Skin of body (tissue), 3 donors: ENCODE measurements around the gene STAB2. TPM values are rescaled to one million over a fixed set of nuclear protein-coding genes. Genes with fewer than 3 reads are reported as not detected.
"Not testable (repeated sequence)": the region's sequence is repeated elsewhere in the genome, so short reads cannot be mapped to it uniquely, and the experiment has no call there.

Experiments used
- DNase-seq: peaks from one replicate; lab custom pipeline; 2025; lab: John Stamatoyannopoulos, UW
- small RNA-seq: library from RNA; depleted of rRNA; stranded (forward); fragments of <200 nt; gene quantifications from one replicate; pipeline ENCODE3, GENCODE V24; 2014; ENCODE audit warnings: low replicate concordance
- total RNA-seq: library from RNA; depleted of rRNA; stranded (reverse); fragments of >200 nt; gene quantifications from one replicate; pipeline ENCODE4 v1.2.3, GENCODE V29; 2014

The STAB2 gene
- total RNA-seq, 1 donor from 2014 or later, result 6.3 TPM

DNA sequence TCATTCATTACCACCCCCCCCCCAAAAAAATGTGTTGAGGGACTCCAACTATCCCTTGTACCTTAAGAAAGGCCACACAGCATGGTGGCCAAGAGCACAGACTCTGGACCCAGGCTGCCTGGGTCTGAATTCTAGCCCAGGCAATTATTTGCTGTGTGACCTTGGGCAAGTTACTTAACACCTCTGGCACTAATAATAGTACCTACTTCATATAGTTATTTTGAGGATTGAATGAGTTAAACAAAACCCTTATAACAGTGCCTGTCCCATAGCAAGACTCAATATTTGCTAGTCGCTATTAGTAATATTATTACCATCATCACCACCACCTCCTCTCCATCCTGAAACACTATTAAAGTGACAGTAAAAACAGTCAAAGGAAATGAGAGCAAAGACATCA lies 216.8 kb downstream of the STAB2 start:
- DNase-seq, result no peak

DNA sequence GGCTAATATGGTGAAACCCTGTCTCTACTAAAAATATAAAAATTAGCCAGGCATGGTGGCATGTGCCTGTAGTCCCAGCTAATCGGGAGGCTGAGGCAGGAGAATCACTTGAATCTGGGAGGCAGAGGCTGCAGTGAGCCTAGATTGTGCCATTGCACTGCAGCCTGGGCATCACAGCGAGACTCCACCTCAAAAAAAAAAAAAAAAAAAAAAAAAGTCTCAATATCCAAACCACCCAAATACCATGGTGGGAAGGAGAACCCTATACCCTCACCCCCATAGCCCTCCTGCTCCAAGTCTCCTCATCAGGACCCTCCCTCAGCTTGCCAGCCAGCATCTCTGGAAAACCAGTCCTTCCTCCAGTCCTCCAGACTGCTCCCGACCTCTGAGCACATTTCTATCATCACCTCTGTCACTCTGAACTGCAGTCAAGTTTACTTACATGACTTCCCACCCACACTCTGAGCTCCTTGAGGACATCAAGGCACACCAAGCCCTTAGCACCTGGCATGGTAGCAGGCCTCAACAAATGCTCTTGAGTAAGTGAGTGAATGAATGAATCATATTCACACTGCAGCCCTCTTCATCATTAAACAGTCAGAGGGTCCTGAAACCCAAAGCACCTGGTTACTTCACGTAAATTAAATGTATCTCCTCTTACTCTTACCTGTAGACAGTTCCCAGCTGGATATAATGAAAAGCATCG lies 218.7 kb downstream of the STAB2 start:
- DNase-seq, result no peak

DNA sequence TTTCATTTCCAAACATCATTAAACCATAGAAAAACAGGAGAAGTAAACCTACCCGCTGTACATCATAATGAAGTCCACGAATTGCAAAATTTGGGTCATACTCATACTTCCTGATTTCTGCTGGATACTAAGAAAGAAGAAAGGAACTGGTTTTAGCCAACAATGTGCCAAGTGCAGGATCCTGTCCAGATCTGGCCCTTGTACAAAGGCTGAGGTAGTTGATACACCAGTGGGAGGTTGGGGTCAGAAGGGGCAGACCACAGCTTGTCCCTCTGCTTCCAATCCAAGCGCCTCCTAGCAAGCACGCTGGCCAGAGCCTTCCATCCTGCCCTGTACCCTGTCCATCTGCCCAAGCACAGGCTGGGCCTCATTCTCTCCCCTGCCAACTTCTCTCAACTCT lies 219.7 kb downstream of the STAB2 start:
- DNase-seq, result no peak

DNA sequence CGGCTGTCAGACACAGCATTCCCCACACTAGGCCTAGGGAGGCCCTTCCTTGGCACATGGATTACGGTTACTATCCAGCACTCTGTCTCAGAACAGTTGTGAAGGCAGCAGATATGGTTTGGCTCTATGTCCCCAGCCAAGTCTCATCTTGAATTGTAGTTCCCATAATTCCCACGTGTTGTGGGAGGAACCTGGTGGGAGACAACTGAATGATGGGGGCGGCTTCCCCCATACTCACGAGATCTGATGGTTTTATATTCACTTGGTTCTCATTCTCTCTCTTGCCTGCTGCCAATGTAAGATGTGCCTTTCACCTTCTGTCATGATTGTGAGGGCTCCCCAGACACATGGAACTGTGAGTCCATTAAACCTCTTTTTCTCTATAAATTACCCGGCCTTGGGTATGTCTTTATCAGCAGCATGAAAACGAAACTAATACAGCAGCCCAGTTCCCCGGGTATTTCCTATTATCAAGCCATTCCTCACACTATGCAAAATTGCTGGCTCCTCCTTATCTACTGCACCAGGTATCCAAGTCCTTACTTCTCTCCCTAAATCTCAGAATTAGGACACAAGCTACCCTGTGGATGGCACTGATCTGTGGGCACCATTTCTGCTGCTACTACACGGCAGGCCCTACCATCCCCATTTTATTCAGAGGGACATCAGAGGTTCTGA lies 220.6 kb downstream of the STAB2 start:
- no peak for DNase-seq

DNA sequence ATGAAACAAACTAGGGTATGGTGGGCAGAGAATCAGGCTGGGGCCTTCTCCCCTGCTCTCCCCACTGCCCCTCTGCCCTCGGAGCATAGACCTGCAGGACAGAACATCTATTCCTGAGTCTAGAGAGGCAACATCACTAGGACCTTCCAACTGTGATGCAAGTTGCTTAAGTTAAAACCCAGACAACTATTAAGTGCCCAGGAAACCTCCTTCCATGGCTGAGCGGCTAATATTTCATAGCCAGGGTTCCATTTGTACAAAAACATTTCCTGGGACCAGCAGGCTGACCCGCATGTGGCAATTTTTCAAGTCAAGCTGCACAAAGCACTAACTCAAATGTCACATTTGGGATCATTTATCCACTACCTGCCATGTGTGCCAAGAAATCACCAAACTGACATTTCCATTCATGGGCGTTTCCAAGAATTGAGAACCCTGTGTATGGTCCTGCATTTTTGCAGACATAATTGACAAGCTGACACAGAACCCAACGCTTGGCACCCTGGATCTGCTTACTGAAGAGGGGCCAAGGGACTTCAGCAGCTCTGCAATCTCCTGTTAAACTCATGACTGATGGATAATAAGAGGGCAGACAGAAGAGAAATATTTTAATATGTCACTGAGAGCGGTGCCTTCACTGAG lies 221.3 kb downstream of the STAB2 start:
- no peak for DNase-seq

DNA sequence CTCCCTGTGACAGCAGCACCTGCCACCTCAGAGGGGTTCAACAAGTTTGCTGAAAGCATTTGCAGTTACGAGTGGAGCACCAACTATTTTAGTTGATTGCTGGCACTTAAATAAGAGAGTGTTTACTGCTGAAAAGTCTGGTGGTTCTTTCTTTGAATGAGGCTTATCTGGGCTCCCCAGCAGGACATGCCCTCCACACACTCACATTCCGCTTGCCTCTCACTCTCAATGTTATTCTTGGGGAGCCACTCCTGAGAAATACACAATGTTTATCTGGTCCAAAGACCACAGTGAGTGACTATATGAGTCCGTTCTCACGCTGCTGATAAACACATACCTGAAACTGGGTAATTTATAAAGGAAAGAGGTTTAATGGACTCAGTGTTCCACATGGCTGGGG lies 222.1 kb downstream of the STAB2 start:
- no peak for DNase-seq

DNA sequence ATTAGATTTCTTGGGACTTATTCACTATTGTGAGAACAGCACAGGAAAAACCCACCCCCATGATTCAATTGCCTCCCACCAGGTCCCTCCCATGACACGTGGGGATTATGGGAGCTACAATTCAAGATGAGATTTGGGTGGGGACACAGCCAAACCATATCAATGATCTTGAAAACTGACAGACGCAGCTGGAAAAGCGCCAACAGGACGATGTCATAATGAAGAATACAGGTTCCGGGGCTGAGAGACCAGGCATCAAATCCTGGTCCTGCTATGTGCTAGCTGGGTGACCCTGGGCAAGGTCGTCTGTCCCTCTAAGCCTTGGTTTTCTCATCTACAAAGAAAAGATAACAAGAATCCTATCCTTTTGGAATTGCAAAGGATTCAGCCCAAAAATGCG lies 222.6 kb downstream of the STAB2 start:
- DNase-seq, result not testable (repeated sequence)

DNA sequence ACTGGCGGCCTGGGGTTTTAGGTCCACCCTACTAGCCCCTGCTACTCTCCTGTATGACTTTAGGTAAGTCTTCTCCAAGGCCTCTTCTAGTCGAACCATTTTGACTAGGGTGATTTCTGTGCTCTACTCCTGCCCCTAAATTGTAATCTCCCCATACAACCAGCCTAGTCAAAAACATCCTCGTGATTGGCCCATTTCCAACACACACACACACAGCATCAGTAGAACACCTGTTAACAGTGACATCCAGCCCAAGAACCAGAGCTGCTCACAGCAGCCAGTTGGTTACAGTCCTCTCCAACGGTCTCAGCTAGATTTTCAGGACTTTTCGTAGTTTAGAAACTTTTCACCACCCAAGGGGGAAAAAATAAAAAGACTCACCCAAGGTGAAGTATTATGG lies 223.0 kb downstream of the STAB2 start:
- DNase-seq, result no peak

DNA sequence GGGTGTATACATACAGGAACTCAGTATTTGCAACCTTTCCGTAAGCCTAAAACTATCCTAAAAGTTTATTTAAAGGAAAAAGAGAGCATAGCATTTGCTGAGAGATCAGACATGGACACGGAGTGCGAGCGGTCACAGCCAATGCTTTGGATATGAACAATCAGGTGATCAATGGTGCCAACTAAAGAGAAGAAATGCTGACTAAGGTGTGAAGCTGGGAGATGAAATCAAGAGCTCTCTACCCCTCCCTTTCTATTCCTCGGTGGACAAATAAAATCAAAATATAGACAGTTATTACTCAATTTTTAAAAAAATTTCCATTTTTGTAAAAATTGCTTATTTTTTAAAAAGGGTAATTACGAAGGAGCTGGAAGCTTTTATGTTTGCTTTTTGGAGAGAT lies 224.7 kb downstream of the STAB2 start:
- no peak for DNase-seq

DNA sequence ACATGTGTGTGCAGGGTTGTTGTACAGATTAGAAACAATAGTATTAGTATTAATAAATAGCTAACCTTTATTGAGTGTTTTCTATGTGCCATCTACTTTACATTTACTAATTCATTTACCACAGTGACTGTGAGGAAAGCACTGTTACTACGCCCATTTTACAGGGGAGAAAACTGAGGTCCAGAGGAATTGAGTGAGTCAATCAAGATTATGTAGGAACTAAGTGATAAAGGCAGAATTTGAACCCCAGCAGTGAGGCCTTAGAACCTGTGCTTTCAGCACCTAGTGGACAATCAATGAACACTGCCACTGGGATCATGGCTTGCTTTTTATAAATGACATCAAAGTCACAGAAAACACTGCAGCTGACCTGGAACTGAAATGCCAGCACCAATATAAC lies 225.7 kb downstream of the STAB2 start:
- DNase-seq, result no peak

DNA sequence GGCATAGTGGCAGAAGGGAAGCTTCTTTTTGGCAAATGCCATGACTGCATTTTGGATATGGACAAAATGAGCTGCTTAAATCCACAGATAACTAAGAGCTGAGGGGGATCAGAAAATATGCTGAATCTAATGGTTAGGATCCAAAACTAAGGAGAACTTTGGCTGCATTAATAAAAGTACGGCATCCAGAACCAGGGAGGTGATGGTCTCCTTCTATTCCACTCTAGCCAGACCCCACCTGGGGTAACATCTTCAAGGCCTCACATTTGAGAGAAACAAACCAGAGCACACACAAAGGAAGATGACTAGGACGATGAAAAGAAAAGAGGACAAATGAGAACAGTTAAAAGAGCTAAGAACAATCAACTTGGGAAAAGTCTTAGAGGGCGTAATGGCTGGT lies 226.4 kb downstream of the STAB2 start:
- no peak for DNase-seq

DNA sequence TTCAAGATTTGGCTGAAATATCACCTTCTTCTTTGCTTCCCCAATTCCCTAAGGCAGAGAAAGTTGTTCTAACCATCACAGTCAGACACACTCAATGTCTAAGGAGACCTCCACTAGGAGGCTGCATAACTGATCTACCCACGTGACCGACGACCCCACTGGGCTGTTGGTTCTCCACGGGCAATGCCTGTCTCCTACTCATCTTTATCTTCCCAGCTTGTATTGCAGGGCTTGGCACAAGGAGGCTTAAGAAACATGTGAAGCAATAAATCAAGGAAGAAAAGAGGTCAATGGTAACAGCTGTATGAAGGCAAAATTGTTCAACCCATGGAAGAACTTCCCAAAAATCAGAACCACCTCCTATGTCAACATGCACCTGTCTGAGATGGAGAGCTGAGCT lies 226.9 kb downstream of the STAB2 start:
- no peak for DNase-seq

DNA sequence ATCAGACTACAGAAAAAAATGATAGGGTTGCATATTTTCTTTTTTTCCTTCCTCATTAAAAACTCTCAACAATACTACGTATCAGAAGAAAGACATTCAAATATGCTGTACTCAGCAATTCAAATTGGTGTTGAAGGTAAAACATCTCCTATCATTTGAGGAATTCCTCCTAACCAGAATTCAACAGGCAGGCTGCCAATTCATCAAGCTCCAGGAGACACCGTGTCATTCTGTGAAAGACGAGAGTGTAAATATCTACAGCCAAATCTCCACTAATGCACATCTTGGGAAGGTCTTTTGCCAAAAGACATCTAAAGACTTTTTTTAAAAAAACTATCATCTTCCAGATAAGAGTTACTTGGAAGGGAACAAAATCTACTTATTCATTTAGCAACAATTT lies 227.4 kb downstream of the STAB2 start:
- no peak for DNase-seq

Small RNA genes within 50 kb of the gene (small RNA-seq; reads per million reads assigned to genes)
- not detected for gene RF00096

Other genes starting within 250 kb of the STAB2 start
- 0.30 TPM for gene C12orf42, start 91.3 kb upstream of the STAB2 start, total RNA-seq